ENCODE results near the gene DAD1. TPM values are rescaled to one million over a fixed set of nuclear protein-coding genes. Genes with fewer than 3 reads are reported as not detected.

The DAD1 gene
- total and polyA plus RNA-seq, 8 donors, result 36.8 to 236 (median 172) TPM; not detected in 1

DNA sequence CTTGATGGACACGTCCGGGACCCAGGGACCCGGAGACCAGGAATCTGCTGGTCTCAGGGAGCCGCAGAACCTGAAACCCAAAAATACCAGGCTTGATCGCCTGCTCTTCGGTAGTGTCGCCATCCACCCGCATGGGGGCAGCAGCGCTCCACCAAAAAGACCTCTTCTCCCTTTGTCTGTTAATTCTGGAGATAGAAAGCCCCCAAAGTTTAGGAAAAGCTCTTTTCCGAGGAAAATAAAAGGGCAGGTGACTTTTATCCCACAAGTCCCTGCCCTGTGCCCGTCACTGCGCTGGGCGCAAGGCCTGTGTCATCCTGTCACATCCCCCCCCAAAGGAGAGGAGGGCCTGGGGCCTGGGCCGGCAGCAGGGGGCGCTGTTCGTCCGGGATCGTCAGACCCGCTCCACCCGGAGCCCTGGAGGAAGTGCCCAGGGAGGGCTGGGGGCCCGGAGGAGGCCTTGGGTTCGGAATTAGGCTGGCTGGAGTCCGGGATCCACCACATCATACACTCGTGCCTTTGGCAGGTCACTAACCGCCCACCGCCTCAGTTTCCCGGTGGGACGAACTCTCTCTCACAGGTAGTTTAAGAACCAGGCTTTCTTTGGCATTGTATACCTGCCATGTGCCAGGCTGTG lies 31.9 kb downstream of the DAD1 start:
- intact Hi-C loops (cut with DNase I; ENCODE audit: low total_unique reads), result loop anchor here (10.0 kb wide), 1 partner anchor 288 kb away; no protein-coding TSS in a partner anchor
- H3K27ac ChIP-seq, result peak overlapping the region; percentile 78 to 91 (median 85)
- DNase-seq, result peak; percentile 85 to 95
- H3K4me3 ChIP-seq, result peak overlapping the region; percentile 26 to 36 (median 32)
- H3K9me3 ChIP-seq, result no peaks in the 10 kb centered on the region
- H3K36me3 ChIP-seq, result no peaks in the 10 kb centered on the region
- 3 to 9% (median 6%) methylated on average over 25 to 28 of the region's 28 CpGs for WGBS, 5 donors
- no peaks in the 10 kb centered on the region for H3K27me3 ChIP-seq
- TF ChIP-seq POLR2A (IDR thresholded peaks at IDR 0.05), result no peak
- TF ChIP-seq CTCF (IDR thresholded peaks at IDR 0.05), result peak in 6 of 7 experiments; percentile 67 to 100 (median 98)
- TF ChIP-seq POLR2AphosphoS5 (IDR thresholded peaks at IDR 0.05), result peak in 1 of 3 donors; percentile 30
- peaks cover 53 to 66% (median 58%) of the 10 kb centered on the region in 4 donors for H3K4me1 ChIP-seq

GRCh38 chr14:22556021-22556989 lies 32.7 kb downstream of the DAD1 start:
- no peaks in the 10 kb centered on the region for H3K36me3 ChIP-seq
- no peaks in the 10 kb centered on the region for H3K27me3 ChIP-seq
- TF ChIP-seq CTCF (IDR thresholded peaks at IDR 0.05), result no peak
- TF ChIP-seq POLR2AphosphoS5 (IDR thresholded peaks at IDR 0.05), result peak in 2 of 3 donors; percentile 40 to 54
- no peak for TF ChIP-seq POLR2A (IDR thresholded peaks at IDR 0.05)
- no peaks in the 10 kb centered on the region for H3K9me3 ChIP-seq
- H3K27ac ChIP-seq, result peak overlapping the region; percentile 78 to 91 (median 85)
- intact Hi-C loops (cut with DNase I; ENCODE audit: low total_unique reads), result loop anchor here (10.0 kb wide), 1 partner anchor 288 kb away; no protein-coding TSS in a partner anchor
- peak; percentile 74 to 92 for DNase-seq
- WGBS, 5 donors, result 35 to 47% (median 37%) methylated on average over 13 to 28 of the region's 28 CpGs
- peaks cover 45 to 58% (median 51%) of the 10 kb centered on the region in 4 donors for H3K4me1 ChIP-seq
- H3K4me3 ChIP-seq, result peak overlapping the region; percentile 26 to 36 (median 32)

GRCh38 chr14:22555384-22556011 lies 33.5 kb downstream of the DAD1 start:
- intact Hi-C loops (cut with DNase I; ENCODE audit: low total_unique reads), result loop anchor here (10.0 kb wide), 1 partner anchor 289 kb away; no protein-coding TSS in a partner anchor
- no peaks in the 10 kb centered on the region for H3K9me3 ChIP-seq
- H3K27me3 ChIP-seq, result no peaks in the 10 kb centered on the region
- no peak for DNase-seq
- H3K36me3 ChIP-seq, result no peaks in the 10 kb centered on the region
- peaks cover 41 to 58% (median 52%) of the 10 kb centered on the region in 4 donors for H3K4me1 ChIP-seq
- WGBS, 5 donors, result 68 to 85% (median 78%) methylated on average over 4 of the region's 4 CpGs
- TF ChIP-seq POLR2AphosphoS5 (IDR thresholded peaks at IDR 0.05) (no peak), EP300 (IDR thresholded peaks at IDR 0.05) (no peak), POLR2A (IDR thresholded peaks at IDR 0.05) (no peak), CTCF (IDR thresholded peaks at IDR 0.05) (no peak)
- H3K4me3 ChIP-seq, result no peak overlapping the region
- H3K27ac ChIP-seq, result peak overlapping the region; percentile 11 to 91 (median 85)
